IPS DF 6.9 (cell line): Measurements from ENCODE around the gene RHEB.

Experiments used
- DNase-seq: peaks from one replicate; pipeline ENCODE4 v3.0.0-alpha.2; 2013; ENCODE audit warnings: low read depth, low spot score
- H3K27ac ChIP-seq: one replicate; pipeline ENCODE4 v1.5.1; 2013; ENCODE audit warnings: low read length, control low read depth
- H3K27me3 ChIP-seq: 2 replicates; pipeline ENCODE4 v1.6.1; 2013; ENCODE audit warnings: mild to moderate bottlenecking, low read length; ENCODE audit not compliant: control insufficient read depth, insufficient read depth
- H3K36me3 ChIP-seq: 2 replicates; pipeline ENCODE4 v1.6.1; 2013; ENCODE audit warnings: low read length; ENCODE audit not compliant: control insufficient read depth, insufficient read depth
- H3K4me1 ChIP-seq: 2 replicates; pipeline ENCODE4 v1.6.1; 2013; ENCODE audit warnings: low read length; ENCODE audit not compliant: control insufficient read depth, insufficient read depth
- H3K4me3 ChIP-seq: 2 replicates; pipeline ENCODE4 v1.5.1; 2013; ENCODE audit warnings: mild to moderate bottlenecking, low read length
- H3K9me3 ChIP-seq: 2 replicates; pipeline ENCODE4 v1.6.1; 2013; ENCODE audit warnings: low read length, inconsistent platforms; ENCODE audit not compliant: control insufficient read depth, insufficient read depth
- WGBS: extraction: QIAGEN DNeasy Blood & Tissue Kit; methylation state at CpG from one replicate; pipeline ENCODE4 v1.1.7; 2013; ENCODE audit warnings: mixed read lengths, missing lambda C conversion rate; ENCODE audit not compliant: insufficient read length, insufficient coverage; 5-methylcytosine and 5-hydroxymethylcytosine counted together

The RHEB gene

DNA sequence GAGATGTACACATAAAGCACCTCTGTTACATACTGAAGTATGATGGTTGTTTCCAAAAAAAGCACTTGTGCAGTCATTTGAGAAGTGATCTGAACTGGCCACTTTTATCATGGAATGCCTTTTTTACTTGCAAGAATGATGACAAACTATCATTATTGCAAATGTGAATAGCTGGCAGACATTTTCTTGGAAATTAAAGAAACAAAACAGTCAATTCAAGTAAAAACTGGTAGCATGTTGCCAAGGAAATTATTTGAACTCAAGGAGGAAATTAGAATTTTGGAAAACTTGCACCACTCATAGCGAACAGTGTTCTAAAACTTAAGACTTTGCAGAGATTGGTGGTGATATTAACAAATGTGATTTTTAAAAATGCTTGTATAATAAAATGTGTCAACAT lies 6.6 kb downstream of the RHEB start:
- Histone ChIP-seq H3K27me3 (no peaks in the 10 kb centered on the region), H3K9me3 (no peaks in the 10 kb centered on the region), H3K27ac (no peak overlapping the region), H3K36me3 (no peaks in the 10 kb centered on the region), H3K4me1 (peaks cover 7% of the 10 kb centered on the region; the same call in 1 of the 2 replicates), H3K4me3 (no peak overlapping the region)
- DNase-seq, result no peak
- WGBS, result no CpG with 5 or more reads among the region's 1 CpG

DNA sequence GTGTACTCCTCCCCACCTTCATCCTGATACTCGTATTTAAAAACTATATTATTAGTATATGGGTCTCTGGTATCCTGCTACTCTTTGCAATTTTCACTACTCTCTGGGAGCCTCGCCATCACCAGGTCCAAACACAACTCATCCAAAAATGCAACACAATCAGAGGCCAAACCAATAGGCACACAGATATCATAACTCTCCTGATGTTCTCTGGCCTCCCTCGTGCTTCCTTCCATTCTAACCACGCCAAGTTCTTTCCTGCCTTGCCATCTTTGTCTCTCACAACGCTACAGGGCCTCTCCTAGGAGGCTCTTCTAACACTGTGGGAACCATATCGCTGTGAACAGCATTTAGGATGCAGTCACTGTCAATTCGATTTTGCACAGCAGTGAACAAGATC lies 7.3 kb downstream of the RHEB start:
- peaks cover 5% of the 10 kb centered on the region; the same call in 1 of the 2 replicates for H3K4me1 ChIP-seq
- H3K9me3 ChIP-seq, result no peaks in the 10 kb centered on the region
- WGBS, result no CpG with 5 or more reads among the region's 7 CpGs
- no peaks in the 10 kb centered on the region for H3K36me3 ChIP-seq
- no peaks in the 10 kb centered on the region for H3K27me3 ChIP-seq
- no peak overlapping the region for H3K27ac ChIP-seq
- no peak overlapping the region for H3K4me3 ChIP-seq
- DNase-seq, result no peak

DNA sequence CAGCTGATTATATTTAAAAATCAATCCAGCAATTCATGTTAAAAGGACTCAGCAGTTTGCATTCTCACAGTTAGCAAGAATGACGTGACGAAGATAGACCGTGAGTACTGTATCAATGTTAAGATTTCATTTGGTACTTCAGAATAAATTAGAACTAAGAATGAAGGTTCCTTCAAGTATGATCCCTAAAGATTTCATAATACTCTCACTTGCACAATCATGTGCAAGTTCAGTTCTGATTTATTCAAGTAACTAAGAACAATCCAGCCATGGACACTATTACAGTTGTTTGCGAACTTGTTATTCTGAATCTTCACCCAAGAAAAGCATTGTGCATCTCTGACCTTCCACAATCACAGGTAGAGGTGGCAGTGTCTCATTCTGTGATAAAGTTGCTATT lies 7.7 kb downstream of the RHEB start:
- Histone ChIP-seq H3K27me3 (no peaks in the 10 kb centered on the region), H3K27ac (no peak overlapping the region), H3K9me3 (no peaks in the 10 kb centered on the region), H3K4me3 (no peak overlapping the region), H3K4me1 (peaks cover 5% of the 10 kb centered on the region; the same call in 1 of the 2 replicates), H3K36me3 (no peaks in the 10 kb centered on the region)
- no CpG with 5 or more reads among the region's 4 CpGs for WGBS
- DNase-seq, result no peak

DNA sequence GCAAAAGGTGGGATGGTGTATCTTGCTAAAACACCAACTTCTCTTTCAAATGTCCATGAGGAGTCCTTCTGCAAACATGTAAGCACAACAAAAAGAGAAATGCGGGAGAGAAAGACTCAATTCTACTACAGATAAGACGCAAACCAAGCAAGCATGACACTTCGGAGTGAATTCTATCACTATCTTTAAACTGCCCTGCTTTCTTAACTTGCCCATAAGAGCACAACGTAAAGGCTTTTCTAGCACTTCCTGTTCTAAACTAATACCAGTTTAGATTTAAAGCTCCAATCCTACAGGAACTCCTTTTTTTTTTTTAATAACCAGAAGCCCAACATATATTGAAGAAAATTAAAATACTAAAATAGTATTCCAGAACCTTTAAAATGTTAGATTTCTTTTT lies 8.4 kb downstream of the RHEB start:
- Histone ChIP-seq H3K9me3 (no peaks in the 10 kb centered on the region), H3K36me3 (no peaks in the 10 kb centered on the region)
- DNase-seq, result no peak

DNA sequence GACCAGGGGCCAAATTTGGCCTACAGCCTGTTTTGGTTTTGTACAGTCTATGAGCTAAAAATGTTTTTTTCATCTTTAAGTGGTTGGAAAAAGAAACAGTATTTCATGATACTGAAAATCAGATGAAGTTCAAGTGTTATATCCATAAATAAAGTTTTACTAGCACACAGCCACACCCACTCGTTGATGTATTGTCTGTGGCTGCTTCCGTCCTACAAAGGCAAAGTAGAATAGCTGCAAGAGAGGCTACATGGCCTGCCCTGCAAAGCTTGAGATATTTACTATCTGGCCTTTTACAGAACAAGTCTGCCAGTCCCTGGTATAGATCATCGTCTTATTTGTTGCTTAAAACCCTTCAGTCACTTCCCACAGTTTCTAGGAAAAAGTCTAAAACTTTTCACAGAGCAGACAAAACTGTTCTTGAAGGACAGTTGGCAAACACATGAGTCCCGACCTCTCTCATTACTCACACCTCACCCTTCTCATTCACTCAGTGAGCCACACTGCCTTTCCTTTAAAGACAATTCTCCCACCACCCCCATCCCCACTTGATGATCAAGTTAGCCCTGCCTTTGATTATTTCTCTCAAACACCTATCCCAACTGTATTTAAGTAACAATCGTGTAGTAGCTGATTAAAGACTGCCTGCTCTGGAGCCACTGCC lies 9.9 kb downstream of the RHEB start:
- Histone ChIP-seq H3K4me1 (peaks cover 5% of the 10 kb centered on the region; the same call in 1 of the 2 replicates), H3K36me3 (no peaks in the 10 kb centered on the region), H3K4me3 (no peak overlapping the region), H3K27me3 (no peaks in the 10 kb centered on the region), H3K9me3 (no peaks in the 10 kb centered on the region), H3K27ac (no peak overlapping the region)
- no peak for DNase-seq
- WGBS, result no CpG with 5 or more reads among the region's 5 CpGs

More for the DNA sequence above, 8.4 kb downstream of the RHEB start:
- no CpG with 5 or more reads among the region's 4 CpGs for WGBS
- no peaks in the 10 kb centered on the region for H3K27me3 ChIP-seq
- H3K4me1 ChIP-seq, result peaks cover 5% of the 10 kb centered on the region; the same call in 1 of the 2 replicates
- H3K4me3 ChIP-seq, result no peak overlapping the region
- no peak overlapping the region for H3K27ac ChIP-seq

DNA sequence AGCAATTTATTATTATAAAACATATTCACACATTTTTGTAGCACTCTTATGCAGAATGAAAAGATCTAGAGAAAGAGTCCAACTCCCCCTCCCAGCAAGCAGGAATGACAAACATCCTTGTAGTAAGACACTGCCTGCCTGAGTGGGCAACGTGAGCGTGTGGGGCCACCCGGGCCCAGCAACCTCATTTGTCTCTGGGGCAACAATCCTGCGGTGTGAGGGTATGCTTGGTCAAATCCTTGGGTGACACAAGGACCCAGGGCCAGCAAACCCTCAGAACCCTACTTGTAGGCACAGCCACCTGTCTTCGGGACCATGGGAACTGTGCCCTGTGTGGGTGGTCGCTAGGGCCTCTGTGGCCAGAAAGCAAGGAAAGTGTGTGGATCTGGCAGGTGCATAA lies 10.7 kb downstream of the RHEB start:
- no peaks in the 10 kb centered on the region for H3K27me3 ChIP-seq
- WGBS, result no CpG with 5 or more reads among the region's 6 CpGs
- H3K36me3 ChIP-seq, result no peaks in the 10 kb centered on the region
- no peak for DNase-seq
- H3K4me3 ChIP-seq, result no peak overlapping the region
- no peaks in the 10 kb centered on the region for H3K9me3 ChIP-seq
- no peak overlapping the region for H3K27ac ChIP-seq
- peaks cover 5% of the 10 kb centered on the region; the same call in 1 of the 2 replicates for H3K4me1 ChIP-seq

DNA sequence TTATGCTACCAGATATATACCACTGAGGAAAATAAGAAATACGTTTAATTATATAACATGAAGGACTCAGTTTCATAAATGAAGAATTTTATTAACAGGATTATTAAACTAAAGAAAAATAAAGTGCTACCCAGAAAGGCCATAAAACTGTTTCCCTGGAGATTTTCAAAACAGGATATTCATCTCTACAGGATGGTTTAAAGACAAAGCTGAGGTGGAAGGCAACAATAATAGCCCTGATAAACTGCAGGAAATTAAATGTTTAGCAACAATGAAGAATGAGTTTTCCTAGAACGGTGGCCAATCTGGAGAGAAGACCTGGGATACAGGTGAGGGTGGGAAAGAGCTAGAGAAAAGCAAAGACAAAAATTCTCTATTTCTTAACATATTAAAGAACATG lies 11.9 kb downstream of the RHEB start:
- Histone ChIP-seq H3K27me3 (no peaks in the 10 kb centered on the region), H3K9me3 (no peaks in the 10 kb centered on the region), H3K4me1 (peaks cover 6% of the 10 kb centered on the region; the same call in 1 of the 2 replicates), H3K4me3 (no peak overlapping the region), H3K27ac (no peak overlapping the region), H3K36me3 (no peaks in the 10 kb centered on the region)
- no peak for DNase-seq
- no CpG with 5 or more reads among the region's 2 CpGs for WGBS

DNA sequence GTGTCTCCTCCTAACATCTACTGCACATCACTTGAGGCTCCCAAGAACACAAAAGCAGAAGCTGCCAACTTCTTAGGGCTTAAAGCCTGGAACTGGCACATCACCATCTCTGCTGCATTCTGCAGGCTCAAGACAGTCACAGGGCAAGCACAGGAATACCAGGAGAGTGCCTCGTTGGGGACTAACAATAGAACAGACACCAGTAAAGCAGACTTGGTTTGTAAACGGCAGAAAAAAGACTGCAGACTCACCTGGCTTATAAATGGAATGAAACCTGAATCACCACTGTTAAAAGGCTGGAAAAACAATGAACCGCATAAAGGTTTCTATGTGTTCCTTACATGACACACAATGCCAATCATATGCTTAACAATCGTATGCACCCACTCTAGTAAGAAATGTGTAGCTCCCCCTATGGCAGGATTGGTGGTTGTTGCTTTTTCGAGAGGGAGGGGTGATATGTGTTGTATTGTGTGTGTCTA lies 12.8 kb downstream of the RHEB start:
- Histone ChIP-seq H3K36me3 (no peaks in the 10 kb centered on the region), H3K27me3 (no peaks in the 10 kb centered on the region), H3K9me3 (no peaks in the 10 kb centered on the region), H3K27ac (no peak overlapping the region), H3K4me3 (no peak overlapping the region), H3K4me1 (peaks cover 6% of the 10 kb centered on the region; the same call in 1 of the 2 replicates)
- DNase-seq, result no peak
- WGBS, result no CpG with 5 or more reads among the region's 5 CpGs

DNA sequence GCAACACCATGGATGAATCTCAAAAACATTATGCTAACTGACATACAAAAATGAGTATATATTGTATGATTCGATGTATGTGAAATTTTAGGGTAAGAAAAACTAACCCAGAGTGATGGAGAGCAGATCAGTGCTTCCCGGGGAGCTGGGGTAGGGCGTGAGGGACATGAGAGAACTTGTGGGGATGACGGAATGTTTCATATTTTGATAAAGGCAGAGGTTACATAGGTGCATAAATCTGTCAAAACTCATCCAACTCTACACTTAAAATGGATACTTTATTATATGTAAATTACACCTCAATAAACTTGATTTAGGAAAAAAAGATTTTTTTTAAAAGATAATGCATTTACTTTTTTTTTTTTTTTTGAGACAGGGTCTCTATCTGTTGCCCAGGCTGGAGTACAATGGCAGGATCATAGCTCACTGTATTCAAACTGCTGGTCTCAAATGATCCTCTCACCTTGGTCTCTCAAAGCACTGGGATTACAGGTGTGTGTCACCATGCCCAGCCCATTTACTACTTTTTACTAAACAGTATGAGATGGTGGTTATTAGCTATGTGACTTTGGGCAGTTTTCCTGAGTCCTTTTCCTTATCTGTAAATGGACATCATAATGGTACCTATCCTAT lies 13.7 kb downstream of the RHEB start:
- H3K27me3 ChIP-seq, result no peaks in the 10 kb centered on the region

DNA sequence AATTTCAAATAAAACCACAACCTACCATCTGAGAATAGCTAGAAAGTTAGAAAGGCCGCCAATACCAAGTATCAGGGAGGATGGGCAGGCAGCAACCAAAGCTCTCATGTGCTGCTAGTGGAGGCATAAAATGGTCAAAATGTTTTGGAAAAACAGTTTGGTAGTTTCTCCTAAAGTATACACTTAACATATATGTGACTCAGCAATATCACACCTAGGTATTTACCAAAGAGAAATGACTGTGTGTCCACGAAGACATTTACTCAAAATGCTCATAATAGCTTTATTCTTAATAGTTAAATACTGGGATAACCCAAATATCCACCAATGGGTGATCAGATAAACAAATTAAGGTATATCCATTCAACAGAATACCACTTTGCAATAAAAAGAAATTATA lies 14.3 kb downstream of the RHEB start:
- Histone ChIP-seq H3K4me1 (peaks cover 8% of the 10 kb centered on the region; the same call in 1 of the 2 replicates), H3K36me3 (no peaks in the 10 kb centered on the region), H3K27me3 (no peaks in the 10 kb centered on the region), H3K9me3 (no peaks in the 10 kb centered on the region), H3K4me3 (no peak overlapping the region), H3K27ac (no peak overlapping the region)
- no CpG with 5 or more reads among the region's 2 CpGs for WGBS
- no peak for DNase-seq

More for the DNA sequence above, 13.7 kb downstream of the RHEB start:
- Histone ChIP-seq H3K27ac (no peak overlapping the region), H3K9me3 (no peaks in the 10 kb centered on the region), H3K36me3 (no peaks in the 10 kb centered on the region), H3K4me1 (peaks cover 8% of the 10 kb centered on the region; the same call in 1 of the 2 replicates), H3K4me3 (no peak overlapping the region)
- WGBS, result no CpG with 5 or more reads among the region's 4 CpGs
- no peak for DNase-seq
